ENCODE results near the gene POU2AF3.

POU2AF3 gene

GRCh38 chr11:111325259-111325658, 26.9 kb downstream of the POU2AF3 start:
- no peak for TF ChIP-seq CTCF (IDR thresholded peaks at IDR 0.05; ENCODE audit: control insufficient read depth, extremely low read depth, insufficient read depth)
- H3K4me3 ChIP-seq (ENCODE audit: low read depth, low read length), result no peak overlapping the region
- no peak for DNase-seq (ENCODE audit: low read depth)

GRCh38 chr11:111326824-111327223, 28.5 kb downstream of the POU2AF3 start:
- no peak overlapping the region for H3K4me3 ChIP-seq (ENCODE audit: low read depth, low read length)
- DNase-seq (ENCODE audit: low read depth), result peak; percentile 56
- no peak for TF ChIP-seq CTCF (IDR thresholded peaks at IDR 0.05; ENCODE audit: control insufficient read depth, extremely low read depth, insufficient read depth)

DNA sequence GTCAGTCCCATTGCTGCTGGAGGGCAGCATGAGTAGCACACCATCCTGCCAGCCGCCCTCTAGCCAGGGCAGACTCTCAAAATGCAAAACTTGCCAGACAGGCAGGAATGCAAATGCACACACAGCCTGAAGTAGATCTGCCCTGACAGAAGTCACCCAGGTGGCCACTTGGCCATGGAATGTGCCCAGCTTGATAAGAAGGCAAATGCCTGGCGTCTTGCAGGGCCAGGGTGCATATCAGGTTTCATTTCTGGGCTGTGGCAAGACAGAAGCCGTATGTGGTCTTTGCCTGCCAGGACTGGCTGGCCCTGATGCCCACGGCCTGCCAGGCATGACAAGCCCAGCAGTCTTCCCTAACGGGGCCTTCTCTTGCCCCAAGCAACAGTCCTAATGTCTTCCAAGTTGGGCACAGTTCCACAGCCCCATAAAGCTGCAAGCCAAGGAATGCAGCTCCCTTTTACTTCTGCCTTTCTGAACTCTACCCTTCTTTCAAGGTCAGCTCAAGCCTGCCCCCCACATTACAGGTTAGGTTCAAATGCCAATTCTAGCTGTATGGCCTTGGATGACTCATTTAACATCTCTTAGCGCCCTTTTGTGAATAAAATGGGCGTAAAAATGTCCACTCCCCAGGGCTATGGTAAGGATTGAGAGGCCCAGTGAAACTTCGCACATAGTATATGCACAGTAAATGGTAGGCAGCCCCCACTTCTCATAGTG, 29.7 kb downstream of the POU2AF3 start:
- TF ChIP-seq CTCF (IDR thresholded peaks at IDR 0.05; ENCODE audit: control insufficient read depth, extremely low read depth, insufficient read depth), result no peak
- DNase-seq (ENCODE audit: low read depth), result peak; percentile 95
- no peak overlapping the region for H3K4me3 ChIP-seq (ENCODE audit: low read depth, low read length)

- DNase-seq (ENCODE audit: low read depth), result no peak
- H3K4me3 ChIP-seq (ENCODE audit: low read depth, low read length), result no peak overlapping the region
- no peak for TF ChIP-seq CTCF (IDR thresholded peaks at IDR 0.05; ENCODE audit: control insufficient read depth, extremely low read depth, insufficient read depth)
Measured at GRCh38 chr11:111329306-111330204, 31.2 kb downstream of the POU2AF3 start.

- no peak overlapping the region for H3K4me3 ChIP-seq (ENCODE audit: low read depth, low read length)
Measured at GRCh38 chr11:111330234-111330893, 32.0 kb downstream of the POU2AF3 start.

More at GRCh38 chr11:111330234-111330893, 32.0 kb downstream of the POU2AF3 start:
- TF ChIP-seq CTCF (IDR thresholded peaks at IDR 0.05; ENCODE audit: control insufficient read depth, extremely low read depth, insufficient read depth), result no peak
- no peak for DNase-seq (ENCODE audit: low read depth)

Data from LNCaP clone FGC (cell line).